HG03095 (cell line): Measurements from ENCODE around the gene GGCX.
A peak's percentile ranks its signal among the peaks of the same experiment; 100 is the strongest.
"Not testable (repeated sequence)": the region's sequence is repeated elsewhere in the genome, so short reads cannot be mapped to it uniquely, and the experiment has no call there.

Experiments
- ATAC-seq: cut with Tn5 transposase; IDR thresholded peaks from one replicate; pipeline ENCODE4 v1.9.1; 2021; ENCODE audit warnings: moderate library complexity; ENCODE audit not compliant: unreplicated experiment

The GGCX gene

DNA sequence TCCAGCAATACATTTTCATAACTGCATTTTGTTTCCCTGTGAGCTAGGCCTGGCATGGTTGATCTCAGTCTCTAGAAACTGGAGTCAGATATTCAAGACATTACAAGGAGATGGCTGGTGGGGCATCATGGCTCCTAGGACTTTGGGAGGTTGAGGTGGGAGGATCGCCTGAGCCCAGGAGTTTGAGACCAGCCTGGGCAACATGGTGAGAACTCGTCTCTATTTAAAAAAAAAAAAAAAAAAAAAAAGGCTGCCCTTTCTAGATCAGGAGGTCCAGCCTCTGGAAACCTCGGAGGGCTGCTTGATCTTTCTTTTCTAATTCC, 15.7 kb upstream of the GGCX start:
- no peak for ATAC-seq

DNA sequence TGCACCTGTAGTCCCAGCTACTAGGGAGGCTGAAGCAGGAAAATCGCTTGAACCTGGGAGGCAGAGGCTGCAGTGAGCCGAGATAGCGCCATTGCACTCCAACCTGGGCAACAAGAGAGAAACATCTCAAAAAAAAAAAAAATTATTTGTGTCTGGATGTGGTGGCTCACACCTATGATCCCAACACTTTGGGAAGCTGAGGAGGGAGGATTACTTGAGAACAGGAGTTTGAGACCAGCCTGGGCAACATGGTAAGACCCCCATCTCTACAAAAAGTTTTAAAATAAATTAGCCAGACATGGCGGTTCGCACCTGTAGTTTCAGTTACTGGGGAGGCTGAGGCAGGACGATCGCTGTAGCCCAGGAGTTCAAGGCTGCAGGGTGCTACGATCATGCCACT, 14.4 kb upstream of the GGCX start:
- ATAC-seq, result no peak

DNA sequence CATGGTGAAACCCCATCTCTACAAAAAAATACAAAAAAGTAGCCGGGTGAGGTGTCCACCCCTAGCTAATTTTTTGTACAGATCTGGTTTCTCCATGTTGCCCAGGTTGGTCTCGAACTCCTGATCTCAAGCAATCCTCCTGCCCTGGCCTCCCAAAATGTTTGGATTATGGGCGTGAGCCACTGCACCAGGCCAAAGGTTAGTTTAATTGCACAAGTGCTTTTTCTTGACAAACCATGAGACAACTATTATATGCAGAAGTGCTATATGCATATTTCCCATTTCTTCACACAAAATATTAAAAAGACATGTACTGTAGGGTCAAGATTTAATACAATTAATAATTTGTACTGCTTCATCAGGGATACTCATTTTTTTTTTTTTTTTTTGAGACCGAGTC, 5.0 kb upstream of the GGCX start:
- ATAC-seq, result no peak

DNA sequence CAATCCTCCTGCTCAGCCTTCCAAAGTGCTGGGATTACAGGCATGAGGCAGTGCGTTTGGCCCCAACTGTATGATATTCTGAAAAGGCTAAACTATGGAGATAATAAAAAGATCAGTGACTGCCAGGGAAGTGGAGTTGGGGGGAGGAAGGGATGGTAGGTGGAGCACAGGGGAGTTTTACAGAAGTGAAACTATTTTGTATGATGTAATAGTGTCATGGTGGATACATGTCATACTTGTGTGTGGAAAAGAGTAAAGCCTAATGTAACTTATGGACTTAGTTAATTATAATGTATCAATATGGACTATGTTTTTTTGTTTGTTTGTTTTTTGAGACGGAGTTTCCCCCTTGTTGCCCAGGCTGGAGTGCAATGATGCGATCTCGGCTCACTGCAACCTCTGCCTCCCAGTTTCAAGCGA, 2.9 kb upstream of the GGCX start:
- no peak for ATAC-seq

DNA sequence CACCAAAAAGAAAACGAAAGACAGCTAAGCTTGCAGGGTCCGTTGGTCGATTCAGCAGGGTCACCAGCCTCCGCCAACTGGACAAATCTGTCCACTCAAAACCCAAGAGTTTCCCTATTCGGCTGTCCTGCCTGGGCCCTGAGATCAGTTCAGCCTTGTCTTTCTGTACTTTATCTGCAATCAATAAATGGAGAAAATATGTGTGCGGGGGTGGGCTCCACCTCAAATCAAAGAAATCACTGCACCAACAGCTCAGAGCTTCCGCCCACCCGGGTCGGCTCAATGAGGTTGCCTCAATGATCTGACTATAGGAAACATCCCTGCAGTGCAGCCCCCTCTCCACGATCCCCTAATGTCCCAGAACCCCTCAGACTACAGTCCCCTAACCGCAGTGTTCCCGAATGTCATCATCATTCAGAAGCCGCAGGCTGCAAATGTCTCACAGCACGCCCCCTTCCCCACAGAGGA, 447 bp downstream of the GGCX start:
- peak; percentile 7 for ATAC-seq

DNA sequence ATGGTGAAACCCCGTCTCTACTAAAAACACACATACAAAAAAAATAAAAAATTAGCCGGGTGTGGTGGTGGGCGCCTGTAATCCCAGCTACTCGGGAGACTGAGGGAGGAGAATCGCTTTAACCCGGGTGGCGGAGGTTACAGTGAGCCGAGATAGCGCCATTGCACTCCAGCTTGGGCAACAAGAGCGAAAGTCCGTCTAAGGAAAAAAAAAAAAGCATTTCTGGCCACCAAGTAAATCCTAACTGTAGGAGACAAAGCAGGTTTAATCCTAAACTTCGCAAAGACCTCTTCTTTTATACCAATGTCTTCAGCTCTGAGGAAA, 928 bp downstream of the GGCX start:
- ATAC-seq, result not testable (repeated sequence)

DNA sequence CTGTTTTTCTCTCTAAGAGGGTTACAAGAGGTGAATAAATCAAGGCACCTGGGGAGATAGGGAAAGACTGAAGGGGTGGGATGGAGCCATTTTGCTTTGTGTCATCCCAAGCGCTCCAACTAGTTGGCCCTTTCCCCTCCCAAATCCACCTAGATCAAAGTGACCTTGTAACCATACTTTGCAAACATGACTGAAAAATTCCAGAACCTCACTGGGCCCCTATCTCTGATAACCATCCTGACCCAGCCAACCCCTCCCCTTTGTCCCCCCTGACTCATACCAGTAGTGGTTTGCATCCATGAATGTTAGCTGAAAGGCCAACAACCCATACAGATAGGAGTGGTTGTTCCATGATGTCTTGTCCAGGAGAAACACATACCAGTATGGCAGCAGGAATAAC, 3.1 kb downstream of the GGCX start:
- ATAC-seq, result no peak

DNA sequence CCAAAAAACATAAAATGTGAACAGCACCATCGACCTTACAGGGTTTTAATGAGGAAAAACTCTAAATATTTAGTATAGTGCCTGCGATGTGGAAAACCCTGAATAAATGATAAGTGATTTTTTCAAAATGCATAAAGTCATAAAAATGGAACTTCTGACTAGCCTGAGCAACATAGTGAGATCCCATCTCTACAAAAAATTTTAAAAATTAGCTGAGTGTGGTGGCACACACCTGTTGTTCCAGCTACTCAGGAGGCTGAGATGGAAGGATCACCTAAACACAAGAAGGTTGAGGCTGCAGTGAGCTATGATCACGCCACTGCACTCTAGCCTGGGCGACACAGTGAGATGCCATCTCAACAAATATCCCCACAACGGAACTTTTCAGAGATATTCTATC, 4.2 kb downstream of the GGCX start:
- ATAC-seq, result no peak

DNA sequence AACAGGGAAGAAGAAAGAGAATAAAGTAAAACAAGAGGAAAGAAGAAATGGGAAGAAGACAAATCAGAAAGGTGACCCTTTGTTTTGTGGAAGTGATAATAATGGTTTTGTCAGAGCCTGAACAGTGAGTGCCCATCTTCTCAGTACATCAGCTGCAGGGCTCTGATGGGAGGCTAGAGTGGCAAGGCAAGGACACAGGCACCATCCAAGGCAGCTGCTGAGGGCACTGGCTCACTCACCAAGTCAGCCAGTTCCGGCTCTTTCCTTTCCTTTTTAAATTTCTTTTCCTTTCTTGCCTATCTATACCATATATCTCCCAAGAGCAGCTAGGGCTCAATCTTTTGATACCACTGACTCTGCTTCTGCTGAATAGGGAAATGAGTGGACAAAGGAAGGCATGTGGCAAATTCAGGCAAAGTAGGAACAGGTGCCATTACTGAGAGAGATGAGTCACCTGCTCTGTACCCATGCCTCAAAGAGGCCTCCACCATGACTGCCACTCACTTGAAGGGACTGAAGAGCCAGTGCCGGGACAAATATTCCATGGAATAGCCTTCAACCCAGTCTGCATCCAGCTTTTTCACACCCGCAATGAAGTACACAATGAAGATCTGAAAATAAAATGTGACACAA, 6.2 kb downstream of the GGCX start:
- no peak for ATAC-seq

DNA sequence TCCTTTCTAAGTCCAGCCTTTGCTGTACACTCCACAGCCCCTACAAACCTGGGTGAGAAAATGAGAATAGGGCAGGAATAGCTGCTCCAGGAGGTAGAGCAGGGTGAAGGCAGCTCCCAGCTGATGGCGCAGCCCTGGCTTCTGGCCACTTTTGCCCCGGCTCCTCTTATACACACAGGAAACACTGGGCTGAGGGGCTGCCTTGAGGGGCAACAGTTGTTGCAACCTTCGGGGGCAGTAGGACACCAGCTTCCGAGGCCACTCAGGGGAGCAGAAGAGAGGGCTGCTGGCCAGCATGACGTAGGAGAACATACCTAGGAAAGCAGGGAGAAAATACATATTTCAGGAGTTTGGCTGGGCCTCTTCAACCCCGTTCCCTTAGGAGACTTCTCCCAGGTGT, 8.1 kb downstream of the GGCX start:
- no peak for ATAC-seq

DNA sequence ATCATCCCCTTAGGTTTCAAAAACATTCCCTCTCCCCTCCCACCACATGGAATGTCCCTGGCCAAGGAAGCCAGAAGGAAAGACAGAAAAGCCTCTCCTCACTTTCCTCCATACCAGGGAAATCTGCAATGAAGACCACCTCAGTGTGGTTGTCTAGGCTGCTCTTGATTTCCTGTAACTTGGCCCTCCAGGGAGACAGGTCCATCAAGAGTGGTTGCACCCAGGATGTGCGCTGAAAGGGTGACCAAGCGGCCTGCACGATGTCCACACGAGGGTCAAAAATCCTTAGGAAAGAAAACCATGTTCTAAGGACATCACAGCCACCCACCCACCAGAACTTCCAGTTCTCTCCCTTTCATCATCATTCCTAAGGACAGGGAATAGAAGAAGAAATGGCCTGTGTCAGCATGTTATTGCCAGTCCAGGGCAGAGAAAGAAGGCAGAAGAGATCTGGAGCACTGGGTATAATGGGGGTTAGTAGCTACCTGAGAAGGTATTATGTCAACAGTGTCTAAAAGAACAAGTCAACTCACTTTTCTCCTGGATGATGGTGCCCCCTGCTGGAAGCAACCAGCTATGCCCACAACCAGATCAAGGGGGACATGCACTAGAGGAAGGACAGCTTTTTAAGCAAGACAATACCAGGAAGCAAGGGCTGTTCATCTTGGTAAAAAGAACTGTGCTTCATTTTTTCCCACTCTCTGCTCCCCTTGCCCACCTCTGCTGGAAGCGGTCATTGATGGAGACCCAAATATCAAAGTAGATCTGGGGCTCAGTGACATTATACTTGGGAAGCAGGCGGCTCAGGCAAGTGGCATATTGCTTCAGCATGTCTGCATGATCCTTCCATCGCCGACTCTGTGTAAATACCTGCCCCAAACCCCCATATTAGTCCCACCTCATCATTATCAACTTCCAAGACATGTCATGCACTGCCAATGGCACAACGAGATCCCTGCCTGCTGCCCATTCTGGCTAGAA, 9.3 kb downstream of the GGCX start:
- no peak for ATAC-seq

DNA sequence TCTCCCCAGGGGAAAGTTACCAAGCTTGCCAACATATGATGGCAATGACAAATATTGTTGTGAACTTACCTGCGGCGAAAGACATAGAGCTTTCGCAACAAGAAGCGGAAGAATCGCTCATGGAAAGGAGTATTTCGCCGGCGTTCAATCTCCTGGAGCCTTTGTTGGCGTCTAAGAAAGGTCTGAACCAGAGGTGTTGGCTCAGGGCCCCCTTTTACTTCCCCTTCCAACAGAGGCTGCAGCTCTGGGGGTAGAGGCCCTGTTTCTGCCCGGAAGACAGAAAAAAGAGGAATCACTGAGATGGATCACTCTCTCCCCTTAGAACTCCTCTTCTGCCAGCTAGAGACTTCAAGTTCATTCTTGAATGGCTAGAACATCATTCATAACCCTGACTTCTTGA, 10.8 kb downstream of the GGCX start:
- no peak for ATAC-seq

DNA sequence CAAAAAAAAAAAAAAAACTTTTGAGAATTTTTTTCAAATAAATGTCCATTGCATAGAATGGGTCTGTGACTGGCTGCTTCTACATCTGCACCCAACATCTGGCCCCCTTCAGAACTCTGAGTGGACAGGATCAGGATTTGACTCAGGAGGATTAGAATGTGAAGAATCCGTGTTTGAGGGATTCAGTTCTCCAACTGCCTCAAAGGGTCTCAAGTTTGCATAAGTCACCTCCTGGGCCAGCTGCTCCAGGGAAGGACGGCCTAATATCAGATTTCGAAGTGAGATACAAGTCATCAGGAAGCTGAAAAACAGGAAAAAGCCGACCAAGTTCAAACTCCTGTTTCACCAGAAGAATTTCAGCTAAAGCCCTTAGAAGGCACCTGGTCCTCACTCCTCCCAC, 11.5 kb downstream of the GGCX start:
- ATAC-seq, result no peak

DNA sequence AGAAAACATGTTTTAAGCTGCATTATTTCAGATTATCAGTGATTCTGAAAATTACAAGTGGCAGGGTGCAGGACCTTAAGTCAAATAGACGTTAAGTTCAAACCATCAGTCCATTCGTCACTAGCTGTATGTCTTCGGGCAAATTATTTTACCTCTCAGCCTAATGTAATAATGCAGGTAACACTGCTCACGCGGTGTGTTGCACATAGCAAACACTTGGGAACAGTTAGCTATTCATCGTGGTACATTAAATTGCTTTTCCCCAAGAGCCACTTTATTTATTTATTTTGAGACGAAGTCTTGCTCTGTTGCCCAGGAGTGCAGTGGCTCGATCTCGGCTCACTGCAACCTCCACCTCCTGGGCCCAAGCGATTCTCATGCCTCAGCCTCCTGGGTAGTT, 12.2 kb downstream of the GGCX start:
- no peak for ATAC-seq

DNA sequence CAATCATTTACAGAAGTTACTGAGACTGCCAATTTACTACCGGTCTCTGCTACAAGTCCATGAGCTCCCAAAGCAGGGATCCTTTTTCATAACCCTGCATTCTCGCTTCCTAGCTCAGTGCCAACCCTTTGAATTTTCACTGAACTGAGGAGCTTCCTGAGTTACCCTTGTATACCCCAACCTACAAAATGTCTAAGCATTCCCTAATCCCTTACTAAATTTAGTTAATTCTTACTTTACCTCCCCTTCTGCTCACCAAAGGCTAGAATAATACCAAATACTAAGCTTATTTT, 12.7 kb downstream of the GGCX start:
- no peak for ATAC-seq

DNA sequence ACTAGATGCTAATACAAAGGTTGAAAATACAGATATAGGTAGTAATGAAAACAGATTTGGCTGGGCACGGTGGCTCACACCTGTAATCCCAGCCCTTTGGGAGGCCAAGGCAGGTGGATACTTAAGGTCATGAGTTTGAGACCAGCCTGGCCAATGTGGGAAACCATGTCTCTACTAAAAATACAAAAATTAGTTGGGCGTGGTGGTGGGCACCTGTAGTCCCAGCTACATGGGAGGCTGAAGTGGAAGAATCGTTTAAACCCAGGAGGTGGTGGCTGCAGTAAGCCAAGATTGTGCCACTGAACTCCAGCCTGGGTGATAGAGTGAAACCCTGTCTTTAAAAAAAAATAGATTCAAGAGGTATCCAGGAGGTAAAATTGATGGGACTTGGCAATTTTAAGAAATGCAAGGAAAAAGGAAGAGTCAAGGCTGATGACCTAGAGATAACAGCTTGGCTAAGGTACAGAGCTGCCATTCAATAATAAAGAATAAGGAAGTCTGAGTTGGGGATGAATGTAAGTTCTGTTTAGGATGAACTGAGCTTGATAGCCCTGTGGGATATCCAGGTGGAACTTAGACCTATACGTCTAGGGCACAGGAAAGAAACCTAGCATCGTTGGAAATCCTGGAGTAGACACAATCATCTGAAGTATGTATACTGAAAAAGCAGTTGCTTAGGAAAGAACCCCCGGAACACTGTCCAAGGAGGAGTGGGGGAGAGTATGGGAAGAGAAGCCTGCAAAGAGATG, 13.3 kb downstream of the GGCX start:
- ATAC-seq, result no peak

DNA sequence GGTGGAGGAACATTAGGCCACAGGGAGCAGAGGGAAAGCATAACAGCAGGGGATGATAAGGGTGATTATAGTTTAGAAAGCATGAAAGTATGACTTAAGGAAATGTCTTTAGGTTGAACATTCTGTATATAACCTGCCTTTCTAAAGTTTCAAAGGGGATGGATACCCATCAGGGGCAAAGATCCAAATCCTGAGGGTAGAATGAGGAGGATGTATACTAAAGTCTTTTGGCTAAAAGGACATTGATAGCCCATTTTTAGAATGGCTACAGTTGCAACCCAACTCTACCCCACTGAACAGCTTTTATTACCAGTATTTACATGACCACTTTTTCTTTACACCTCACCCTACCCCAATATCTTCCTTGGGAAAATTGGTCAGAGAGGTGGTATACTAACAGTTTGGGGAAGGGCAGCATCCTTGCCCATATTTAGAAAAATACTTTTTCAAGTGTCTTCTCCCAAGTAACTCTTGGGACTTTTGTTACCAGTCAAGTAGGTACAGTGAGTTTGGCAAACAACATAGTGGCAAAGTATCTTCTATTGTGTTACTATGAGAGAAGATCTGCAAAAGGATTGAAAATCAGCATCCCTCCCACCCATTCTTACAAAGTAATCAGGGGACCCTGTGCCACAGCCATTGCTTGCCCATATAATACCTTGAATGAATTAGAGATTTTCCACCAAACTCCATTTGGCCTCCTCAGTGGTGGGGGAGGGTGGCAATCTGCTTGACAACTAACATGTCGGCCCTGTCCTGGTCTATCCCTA, 14.0 kb downstream of the GGCX start:
- no peak for ATAC-seq

DNA sequence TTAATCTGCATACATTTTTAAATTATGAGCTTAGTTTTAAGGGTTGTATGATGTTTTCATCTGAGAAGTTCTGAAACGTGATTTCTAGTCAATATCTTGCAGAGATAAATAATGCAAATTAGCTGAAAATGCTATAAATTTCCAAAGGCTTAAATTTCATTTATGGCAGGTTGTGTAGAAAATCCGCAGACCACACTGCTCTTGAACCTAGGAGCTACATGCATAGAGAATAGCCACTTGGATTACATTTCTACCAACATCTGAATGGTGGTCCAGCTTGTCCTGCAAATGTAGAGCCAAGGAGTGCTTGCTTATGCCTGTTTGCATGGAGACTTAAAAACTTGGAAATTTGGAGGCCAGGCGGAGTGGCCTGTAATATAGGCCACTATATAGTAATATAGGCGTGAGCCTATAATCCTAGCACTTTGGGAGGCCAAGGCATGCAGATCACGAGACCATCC, 15.5 kb downstream of the GGCX start:
- ATAC-seq, result no peak

DNA sequence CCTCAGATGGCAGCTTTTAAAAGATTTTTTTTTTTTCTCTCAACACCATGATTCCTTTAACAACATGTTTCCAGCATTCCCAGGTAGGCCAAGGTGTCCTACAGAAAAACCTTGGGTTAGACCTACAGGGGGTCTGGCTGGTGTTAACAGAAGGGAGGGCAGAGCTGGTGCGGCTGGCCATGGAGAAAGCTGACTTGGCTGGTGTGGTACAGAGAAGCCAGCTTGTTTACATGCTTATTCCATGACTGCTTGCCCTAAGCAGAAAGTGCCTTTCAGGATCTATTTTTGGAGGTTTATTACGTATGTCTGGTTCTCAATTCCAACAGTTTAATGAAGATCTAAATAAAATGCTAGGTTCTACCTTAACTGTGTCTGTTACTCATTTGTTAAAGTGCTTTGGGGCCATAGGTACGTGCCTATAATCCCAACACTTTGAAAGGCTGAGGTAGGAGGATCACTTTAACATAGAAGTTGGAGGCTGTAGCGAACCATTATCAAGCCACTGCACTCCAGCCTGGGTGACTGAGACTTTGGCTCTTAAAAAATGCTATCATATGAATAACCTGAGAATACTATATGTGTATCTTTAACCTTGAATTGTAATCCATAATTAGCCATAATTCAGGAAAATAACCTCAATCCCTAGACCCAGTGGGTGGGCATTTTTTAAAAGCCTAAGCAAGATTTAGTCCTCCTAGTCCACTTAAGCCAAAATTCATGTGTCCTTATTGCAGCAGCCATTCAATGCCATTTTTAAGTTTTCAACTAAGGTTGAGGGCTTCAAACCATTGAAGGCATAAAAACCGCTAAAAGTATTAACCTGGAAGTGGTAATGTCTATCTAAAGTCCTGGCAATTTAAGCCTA, 16.1 kb downstream of the GGCX start:
- not testable (repeated sequence) for ATAC-seq

DNA sequence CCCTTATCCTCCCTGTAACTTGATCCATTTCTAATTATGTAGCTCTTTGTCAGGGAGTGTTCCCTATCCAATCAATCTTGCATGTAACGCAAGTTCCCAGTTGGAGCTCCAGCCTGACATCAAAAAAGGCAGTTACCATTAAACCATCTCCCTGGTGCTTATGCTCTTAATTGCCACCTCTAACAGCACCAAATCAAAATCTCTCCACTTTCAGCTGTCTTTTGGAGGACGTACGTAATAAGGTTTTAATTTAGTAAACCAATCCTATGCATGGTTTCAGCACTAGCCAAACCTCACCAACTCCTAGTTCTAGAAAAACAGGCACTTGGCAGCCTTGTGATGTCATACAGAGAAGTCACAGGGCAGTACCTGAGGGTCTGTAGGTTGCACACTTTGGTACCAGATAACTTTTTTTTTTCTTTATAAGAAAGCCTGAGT, 17.0 kb downstream of the GGCX start:
- not testable (repeated sequence) for ATAC-seq
